Measurements from ENCODE around the gene GDNF.
A peak's percentile ranks its signal among the peaks of the same experiment; 100 is the strongest.

Gene GDNF

GRCh38 chr5:37777432-37778130, 62.3 kb downstream of the GDNF start:
- peak; percentile 19 for DNase-seq (ENCODE audit: low spot score)

- DNase-seq (ENCODE audit: low spot score) = peak; percentile 93
Observed at GRCh38 chr5:37776826-37777225, 63.0 kb downstream of the GDNF start.

- no peak for DNase-seq (ENCODE audit: low spot score)
Observed at GRCh38 chr5:37774912-37775483, 64.8 kb downstream of the GDNF start.

- no peak for DNase-seq (ENCODE audit: low spot score)
Observed at GRCh38 chr5:37773809-37774208, 66.0 kb downstream of the GDNF start.

- DNase-seq (ENCODE audit: low spot score) = no peak
Observed at GRCh38 chr5:37772255-37772654, 67.6 kb downstream of the GDNF start.

- peak; percentile 87 for DNase-seq (ENCODE audit: low spot score)
Observed at GRCh38 chr5:37771731-37772130, 68.1 kb downstream of the GDNF start.

GRCh38 chr5:37771203-37771611, 68.6 kb downstream of the GDNF start:
- DNase-seq (ENCODE audit: low spot score) = peak; percentile 20

- no peak for DNase-seq (ENCODE audit: low spot score)
Observed at GRCh38 chr5:37770786-37771185, 69.1 kb downstream of the GDNF start.

- no peak for DNase-seq (ENCODE audit: low spot score)
Observed at GRCh38 chr5:37769840-37770239, 70.0 kb downstream of the GDNF start.

- DNase-seq (ENCODE audit: low spot score) = no peak
Observed at GRCh38 chr5:37769108-37769507, 70.7 kb downstream of the GDNF start.

- DNase-seq (ENCODE audit: low spot score) = no peak
Observed at GRCh38 chr5:37768371-37768770, 71.5 kb downstream of the GDNF start.

GRCh38 chr5:37767961-37768360, 71.9 kb downstream of the GDNF start:
- DNase-seq (ENCODE audit: low spot score) = no peak

- DNase-seq (ENCODE audit: low spot score) = no peak
Observed at GRCh38 chr5:37767251-37767650, 72.6 kb downstream of the GDNF start.
